GM21390 (cell line): Measurements from ENCODE around the gene TRMT61A.

Experiments used
- ATAC-seq: cut with Tn5 transposase; IDR thresholded peaks from one replicate; pipeline ENCODE4 v1.9.1; 2021; ENCODE audit not compliant: unreplicated experiment

TRMT61A gene

GRCh38 chr14:103561381-103562178 is 32.6 kb downstream of the TRMT61A start:
- ATAC-seq, result peak; percentile 25

- ATAC-seq, result no peak
Measured at GRCh38 chr14:103562179-103562428, 33.1 kb downstream of the TRMT61A start.

DNA sequence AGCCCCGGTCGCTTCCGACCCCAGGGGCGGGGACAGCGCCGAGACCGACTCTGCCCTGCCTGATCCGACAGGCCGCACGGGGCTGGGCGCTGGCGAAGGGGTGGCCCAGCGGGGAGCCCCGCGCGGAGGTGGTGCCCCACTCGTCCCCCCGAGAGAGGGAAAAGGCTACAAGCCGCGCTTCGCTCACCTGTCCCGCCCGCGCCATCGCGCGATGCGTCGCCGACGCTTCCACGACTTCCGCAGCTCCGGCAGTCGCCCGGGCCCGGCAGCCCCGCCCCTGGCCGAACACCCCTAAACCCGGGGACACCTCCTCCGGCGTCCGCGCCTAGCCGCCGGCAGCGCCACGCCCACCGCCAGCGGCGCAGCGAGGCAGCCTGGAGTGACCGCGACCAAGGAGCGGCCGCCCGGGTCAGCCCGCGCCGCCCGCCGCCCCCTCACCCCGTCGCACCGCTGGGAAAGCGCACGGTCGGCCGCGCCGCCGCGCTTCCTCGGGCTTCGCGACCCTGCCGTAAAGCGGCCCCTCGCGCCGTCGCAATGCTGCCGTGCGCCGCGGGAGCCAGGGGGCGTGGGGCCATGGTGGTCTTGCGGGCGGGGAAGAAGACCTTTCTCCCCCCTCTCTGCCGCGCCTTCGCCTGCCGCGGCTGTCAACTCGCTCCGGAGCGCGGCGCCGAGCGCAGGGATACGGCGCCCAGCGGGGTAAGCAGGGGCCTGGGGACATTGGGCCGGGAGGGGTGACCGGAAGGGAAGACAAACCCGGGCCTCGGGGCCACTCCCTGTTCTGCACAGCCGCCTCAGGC is 33.6 kb downstream of the TRMT61A start, which contains the start of the genes BAG5 and COA8:
Gene BAG5, minus strand, starts transcription at position 229 of the 797 bp plus-strand sequence. CDS start 1,493 bp downstream, outside the sequence.
Gene COA8, plus strand, starts transcription at position 532 of the 797 bp plus-strand sequence. Its CDS starts 42 bp downstream, at position 574.
- peak; percentile 74 for ATAC-seq

GRCh38 chr14:103563226-103563620 is 34.2 kb downstream of the TRMT61A start:
- ATAC-seq, result no peak

DNA sequence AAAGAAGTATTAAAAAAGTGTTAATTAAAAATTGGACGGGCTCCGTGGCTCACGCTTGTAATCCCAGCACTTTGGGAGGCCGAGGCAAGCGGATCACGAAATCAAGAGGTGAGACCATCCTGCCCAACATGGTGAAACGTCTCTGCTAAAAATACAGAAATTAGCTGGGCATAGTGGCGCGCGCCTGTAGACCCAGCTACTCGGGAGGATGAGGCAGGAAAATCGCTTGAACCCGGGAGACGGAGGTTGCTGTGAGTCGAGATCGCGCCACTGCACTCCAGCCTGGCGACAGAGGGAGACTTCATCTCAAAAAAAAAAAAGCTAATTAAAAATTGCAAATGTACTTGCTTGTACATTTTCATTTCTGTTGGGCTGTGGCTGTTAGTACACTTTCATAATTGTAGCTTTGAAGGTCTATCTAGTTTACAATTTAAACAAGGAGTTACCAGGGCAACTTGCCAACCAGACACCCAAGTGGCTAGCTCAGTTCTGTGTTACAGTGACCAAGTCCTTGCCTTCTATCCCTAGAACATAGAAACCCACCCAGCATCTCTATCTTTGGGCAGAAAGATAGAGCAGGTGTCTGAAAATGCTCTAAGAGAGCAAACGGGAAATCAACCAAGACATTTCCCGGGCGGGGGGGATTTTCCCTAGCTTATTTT is 35.0 kb downstream of the TRMT61A start:
- no peak for ATAC-seq

GRCh38 chr14:103568952-103569351 is 40.0 kb downstream of the TRMT61A start:
- no peak for ATAC-seq

DNA sequence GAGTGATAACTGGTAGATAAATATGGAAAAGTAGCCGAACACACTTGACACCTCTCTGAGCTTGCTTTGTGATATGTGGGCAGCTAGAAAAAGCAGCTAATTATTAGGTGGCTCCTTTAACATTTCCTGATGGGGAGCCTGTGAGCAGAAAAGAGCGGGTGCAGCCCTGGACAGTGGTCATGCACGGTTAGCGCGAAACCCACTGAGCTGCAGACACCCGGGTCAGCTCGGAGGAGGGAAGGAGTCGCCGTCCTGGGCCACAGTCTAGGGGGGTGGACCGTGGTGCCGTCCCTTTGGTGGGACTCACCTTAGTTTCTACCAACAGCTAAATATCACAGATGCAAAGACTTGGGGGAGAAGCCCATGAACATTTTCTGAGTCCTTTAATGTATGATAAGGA is 40.4 kb downstream of the TRMT61A start:
- ATAC-seq, result no peak

GRCh38 chr14:103574104-103574503 is 45.1 kb downstream of the TRMT61A start:
- no peak for ATAC-seq

GRCh38 chr14:103574707-103575285 is 45.8 kb downstream of the TRMT61A start:
- ATAC-seq, result no peak

- no peak for ATAC-seq
Measured at GRCh38 chr14:103576371-103577024, 47.5 kb downstream of the TRMT61A start.

- ATAC-seq, result no peak
Measured at GRCh38 chr14:103578401-103579075, 49.5 kb downstream of the TRMT61A start.

GRCh38 chr14:103581206-103581605 is 52.2 kb downstream of the TRMT61A start:
- ATAC-seq, result no peak

DNA sequence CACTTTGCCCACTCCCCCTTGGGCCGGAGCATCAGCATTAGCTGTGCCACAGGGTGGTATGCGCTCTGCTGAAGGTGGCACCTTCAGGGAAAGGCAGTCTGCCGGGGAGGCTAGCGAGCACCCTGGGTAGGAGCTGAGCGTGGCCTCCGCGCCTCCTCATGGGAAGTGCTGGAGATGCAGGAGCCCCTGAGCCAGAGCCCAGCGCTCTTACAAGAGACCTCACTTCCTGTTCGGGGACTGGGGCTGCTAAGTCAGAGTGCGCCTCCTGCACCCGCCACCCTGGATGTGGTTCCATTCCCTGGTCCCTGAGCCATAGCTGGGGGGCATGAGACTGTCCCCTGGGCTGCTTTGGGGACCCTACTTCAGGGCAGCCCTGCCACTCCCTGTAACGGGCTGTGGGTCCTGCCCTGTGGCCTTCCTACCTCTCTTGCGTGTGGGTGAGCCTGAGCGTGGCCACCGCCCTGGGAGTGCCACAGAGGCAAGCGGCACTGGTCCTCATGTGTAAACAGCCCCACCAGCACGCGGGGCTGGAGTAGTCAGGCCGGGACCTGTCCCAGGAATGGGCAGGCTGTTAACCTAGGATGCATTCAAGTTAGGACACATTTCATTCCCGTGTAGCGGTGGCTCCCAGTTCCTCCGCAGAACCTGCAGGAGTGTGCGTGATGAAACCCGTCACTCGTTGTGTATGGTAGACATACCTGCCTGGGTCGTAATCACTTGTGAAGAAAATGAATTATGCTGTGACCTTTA is 53.1 kb downstream of the TRMT61A start:
- no peak for ATAC-seq

GRCh38 chr14:103584326-103584915 is 55.4 kb downstream of the TRMT61A start:
- ATAC-seq, result no peak
